ENCODE results near the gene NBL1. TPM values are rescaled to one million over a fixed set of nuclear protein-coding genes. Genes with fewer than 3 reads are reported as not detected.

Gene NBL1
- total and polyA plus RNA-seq, 9 of the 15 experiments (the other 6 are each of a cell fraction or from before 2014, with no cell fraction given): 0.10 to 3.7 (median 1.8) TPM; not detected in 1

DNA sequence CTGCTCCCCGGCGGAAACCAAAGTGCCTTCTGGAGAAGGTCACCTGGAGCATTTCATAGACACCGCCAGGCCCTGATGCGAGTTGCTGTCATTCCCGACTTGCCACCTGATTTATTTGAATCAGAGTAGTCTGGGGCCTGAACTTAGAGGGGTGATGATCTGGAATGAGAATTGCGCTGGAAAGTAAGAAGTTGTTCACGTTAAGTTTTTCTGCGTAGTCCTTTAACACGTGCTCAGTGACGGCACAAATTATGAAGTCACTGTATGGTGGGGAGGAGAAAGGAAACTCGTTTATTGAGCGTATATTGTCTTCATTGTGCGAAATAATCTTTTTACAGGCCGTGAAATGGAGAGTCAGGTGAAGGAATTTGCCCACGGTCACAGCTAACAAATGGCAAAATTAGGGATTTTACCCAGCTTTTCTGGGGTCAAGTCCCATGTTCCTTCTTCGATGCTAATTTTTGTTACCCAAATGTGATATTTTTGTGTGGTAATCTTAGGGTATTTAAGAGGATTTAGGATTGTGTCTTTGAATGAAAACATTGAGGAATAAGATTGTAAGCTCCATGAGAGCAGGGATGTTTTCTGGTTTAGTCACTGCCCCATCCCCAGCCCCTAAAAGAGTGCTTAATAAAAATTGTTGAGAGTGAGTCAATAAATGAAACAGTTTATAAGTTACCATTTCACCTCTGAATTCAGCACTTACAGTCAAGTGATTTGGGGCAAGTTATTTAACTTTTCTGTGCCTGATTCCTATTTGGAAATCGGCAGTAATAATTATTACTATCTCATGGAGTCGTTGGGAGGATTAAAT is 46.4 kb upstream of the NBL1 start (continued):
- TF ChIP-seq ZNF57 (CRISPR knock-in tag; IDR thresholded peaks at IDR 0.05) (no peak), ZNF324 (CRISPR knock-in tag; IDR thresholded peaks at IDR 0.05) (no peak), WHSC1 (IDR thresholded peaks at IDR 0.05; ENCODE audit: low read length) (no peak), ZKSCAN1 (IDR thresholded peaks at IDR 0.05; ENCODE audit: low read depth, low read length) (no peak), HDGF (IDR thresholded peaks at IDR 0.05) (no peak), HDAC1 (IDR thresholded peaks at IDR 0.05) (peak in 1 of 2 experiments; percentile 13; a peak in 1 of 4 replicates), FOXJ3 (CRISPR knock-in tag; IDR thresholded peaks at IDR 0.05) (no peak), MXI1 (IDR thresholded peaks at IDR 0.05; ENCODE audit: low read depth, low read length) (peak; percentile 75; the same call in 1 of the 2 replicates), SIX5 (IDR thresholded peaks at IDR 0.05; ENCODE audit: borderline replicate concordance in 1 of 2, insufficient read depth in 1 of 2, low read depth in 1 of 2, low read length in 2 of 2) (0 out of 4 replicates have a peak, but pooled peaks of 1 of the 2 experiments have one; percentile 6), ZNF316 (IDR thresholded peaks at IDR 0.05) (peak; percentile 78), ATF7 (IDR thresholded peaks at IDR 0.05) (peak; percentile 48), JUNB (CRISPR knock-in tag; conservative IDR thresholded peaks at IDR 0.05) (no peak), ETV6 (IDR thresholded peaks at IDR 0.05; ENCODE audit: borderline replicate concordance in 1 of 2, low read depth in 2 of 2, low read length in 1 of 2) (no peak), ETV6 (CRISPR knock-in tag; IDR thresholded peaks at IDR 0.05; ENCODE audit: borderline replicate concordance) (0 out of 2 replicates have a peak, but pooled peaks have one; percentile 18)
- TF ChIP-seq, protein P1, sequence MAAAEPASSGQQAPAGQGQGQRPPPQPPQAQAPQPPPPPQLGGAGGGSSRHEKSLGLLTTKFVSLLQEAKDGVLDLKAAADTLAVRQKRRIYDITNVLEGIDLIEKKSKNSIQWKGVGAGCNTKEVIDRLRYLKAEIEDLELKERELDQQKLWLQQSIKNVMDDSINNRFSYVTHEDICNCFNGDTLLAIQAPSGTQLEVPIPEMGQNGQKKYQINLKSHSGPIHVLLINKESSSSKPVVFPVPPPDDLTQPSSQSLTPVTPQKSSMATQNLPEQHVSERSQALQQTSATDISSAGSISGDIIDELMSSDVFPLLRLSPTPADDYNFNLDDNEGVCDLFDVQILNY (CRISPR knock-in tag; IDR thresholded peaks at IDR 0.05): 0 out of 2 replicates have a peak, but pooled peaks have one; percentile 45
- TF ChIP-seq, protein P2, sequence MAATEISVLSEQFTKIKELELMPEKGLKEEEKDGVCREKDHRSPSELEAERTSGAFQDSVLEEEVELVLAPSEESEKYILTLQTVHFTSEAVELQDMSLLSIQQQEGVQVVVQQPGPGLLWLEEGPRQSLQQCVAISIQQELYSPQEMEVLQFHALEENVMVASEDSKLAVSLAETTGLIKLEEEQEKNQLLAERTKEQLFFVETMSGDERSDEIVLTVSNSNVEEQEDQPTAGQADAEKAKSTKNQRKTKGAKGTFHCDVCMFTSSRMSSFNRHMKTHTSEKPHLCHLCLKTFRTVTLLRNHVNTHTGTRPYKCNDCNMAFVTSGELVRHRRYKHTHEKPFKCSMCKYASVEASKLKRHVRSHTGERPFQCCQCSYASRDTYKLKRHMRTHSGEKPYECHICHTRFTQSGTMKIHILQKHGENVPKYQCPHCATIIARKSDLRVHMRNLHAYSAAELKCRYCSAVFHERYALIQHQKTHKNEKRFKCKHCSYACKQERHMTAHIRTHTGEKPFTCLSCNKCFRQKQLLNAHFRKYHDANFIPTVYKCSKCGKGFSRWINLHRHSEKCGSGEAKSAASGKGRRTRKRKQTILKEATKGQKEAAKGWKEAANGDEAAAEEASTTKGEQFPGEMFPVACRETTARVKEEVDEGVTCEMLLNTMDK (IDR thresholded peaks at IDR 0.05; ENCODE audit: borderline replicate concordance, insufficient read depth, low read depth, low read length, poor library complexity, severe bottlenecking): no peak
